ENCODE measurements around the gene ABR.

DNA sequence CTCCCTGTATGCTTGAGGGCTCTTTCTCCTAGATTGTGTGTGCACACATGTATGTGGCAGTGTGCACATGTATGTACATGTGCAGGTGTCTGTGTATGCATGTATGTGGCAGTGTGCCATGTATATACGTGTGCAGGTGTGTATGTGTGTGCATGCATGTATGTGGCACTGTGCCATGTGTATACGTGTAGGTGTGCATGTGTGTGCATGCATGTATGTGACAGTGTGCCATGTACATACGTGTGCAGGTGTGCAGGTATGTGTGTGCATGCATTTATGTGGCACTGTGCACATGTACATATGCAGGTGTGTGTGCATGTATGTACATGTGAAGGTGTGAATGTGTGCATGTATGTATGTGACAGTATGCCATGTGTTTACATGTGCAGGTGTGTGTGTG lies 46.5 kb upstream of the ABR start:
- no peak for TF ChIP-seq POLR2A (IDR thresholded peaks at IDR 0.05)
- TF ChIP-seq, protein P1, sequence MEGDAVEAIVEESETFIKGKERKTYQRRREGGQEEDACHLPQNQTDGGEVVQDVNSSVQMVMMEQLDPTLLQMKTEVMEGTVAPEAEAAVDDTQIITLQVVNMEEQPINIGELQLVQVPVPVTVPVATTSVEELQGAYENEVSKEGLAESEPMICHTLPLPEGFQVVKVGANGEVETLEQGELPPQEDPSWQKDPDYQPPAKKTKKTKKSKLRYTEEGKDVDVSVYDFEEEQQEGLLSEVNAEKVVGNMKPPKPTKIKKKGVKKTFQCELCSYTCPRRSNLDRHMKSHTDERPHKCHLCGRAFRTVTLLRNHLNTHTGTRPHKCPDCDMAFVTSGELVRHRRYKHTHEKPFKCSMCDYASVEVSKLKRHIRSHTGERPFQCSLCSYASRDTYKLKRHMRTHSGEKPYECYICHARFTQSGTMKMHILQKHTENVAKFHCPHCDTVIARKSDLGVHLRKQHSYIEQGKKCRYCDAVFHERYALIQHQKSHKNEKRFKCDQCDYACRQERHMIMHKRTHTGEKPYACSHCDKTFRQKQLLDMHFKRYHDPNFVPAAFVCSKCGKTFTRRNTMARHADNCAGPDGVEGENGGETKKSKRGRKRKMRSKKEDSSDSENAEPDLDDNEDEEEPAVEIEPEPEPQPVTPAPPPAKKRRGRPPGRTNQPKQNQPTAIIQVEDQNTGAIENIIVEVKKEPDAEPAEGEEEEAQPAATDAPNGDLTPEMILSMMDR (IDR thresholded peaks at IDR 0.05) = no peak
